Raji (cell line): Measurements from ENCODE around the gene GCSH.

Experiments
- POLR2A ChIP-seq: IDR thresholded peaks from 2 replicates; pipeline ENCODE4 v1.6.1; 2011; ENCODE audit warnings: low read depth, low read length, control low read depth; ENCODE audit not compliant: insufficient read depth

Gene GCSH

GRCh38 chr16:81117436-81117835, 21.2 kb upstream of the GCSH start:
- no peak for TF ChIP-seq POLR2A

- no peak for TF ChIP-seq POLR2A
These were observed 20.1 kb upstream of the GCSH start for GRCh38 chr16:81116285-81116684.

DNA sequence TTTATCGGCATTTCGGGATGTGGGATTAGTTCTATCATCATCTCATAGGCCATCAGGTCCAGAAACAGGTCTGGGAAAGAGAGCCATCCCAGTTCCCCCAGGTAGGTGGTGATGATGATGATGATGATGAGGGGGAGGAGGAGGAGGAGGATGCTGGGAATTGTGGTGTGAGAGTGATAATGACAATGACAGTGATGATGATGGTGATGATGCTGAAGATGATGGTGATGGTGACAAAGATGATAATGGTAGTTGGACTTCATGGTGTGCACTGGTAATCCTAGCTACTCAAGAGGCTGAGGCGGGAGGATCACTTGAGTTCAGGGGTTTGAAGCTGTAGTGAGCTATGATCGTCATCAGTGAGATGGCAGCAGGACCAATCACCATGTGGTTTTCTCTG, 16.3 kb upstream of the GCSH start:
- no peak for TF ChIP-seq POLR2A

DNA sequence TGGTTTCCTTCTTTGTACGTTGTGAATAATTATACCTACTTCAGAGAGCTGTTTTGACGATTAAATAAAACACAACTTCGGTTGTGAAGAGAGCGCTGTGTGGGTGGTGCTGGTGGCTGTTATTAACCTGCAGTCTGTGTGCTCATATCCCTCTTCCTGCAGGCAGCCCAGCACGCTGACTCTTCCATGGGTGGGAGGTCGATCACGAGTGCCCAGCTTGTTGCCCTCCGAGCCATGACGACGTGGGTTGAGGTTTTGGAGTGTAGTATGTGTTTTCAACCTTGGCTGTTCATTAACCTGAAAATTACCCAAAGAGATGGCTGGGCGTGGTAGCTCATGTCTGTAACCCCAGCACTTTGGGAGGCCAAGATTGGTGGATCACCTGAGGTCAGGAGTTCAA, 11.3 kb upstream of the GCSH start:
- TF ChIP-seq POLR2A: no peak

DNA sequence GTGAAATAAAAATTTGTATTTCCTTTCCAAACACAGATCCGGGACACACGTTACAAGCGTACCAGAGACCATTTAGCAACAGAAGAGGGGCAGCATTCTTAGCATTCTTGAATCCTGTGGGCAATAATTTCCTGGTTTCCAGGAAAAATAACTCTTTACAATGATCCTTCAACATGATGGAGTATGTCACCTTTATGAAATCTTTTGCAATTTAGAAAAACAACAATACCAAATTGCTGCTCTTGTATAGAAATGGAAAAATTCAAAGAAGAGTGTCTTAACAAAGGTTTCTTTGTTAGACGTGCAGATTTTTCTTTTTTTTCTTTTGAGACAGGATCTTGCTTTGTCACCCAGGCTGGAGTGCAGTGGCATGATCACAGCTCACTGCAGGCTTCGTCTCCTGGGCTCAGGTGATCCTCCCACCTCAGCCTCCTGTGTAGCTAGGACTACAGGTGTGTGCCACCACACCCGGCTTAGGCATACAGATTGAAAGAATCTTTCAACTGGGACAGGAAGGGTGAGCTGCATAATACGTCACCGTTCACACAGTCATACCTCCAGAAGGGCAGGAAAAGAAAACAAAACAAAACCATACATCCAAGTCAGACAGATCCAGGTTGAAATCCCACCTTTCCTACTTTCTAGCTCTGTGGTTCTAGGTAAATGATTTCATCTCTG, 10.8 kb upstream of the GCSH start:
- no peak for TF ChIP-seq POLR2A

- no peak for TF ChIP-seq POLR2A
These were observed 9.8 kb upstream of the GCSH start for GRCh38 chr16:81105946-81106345.

DNA sequence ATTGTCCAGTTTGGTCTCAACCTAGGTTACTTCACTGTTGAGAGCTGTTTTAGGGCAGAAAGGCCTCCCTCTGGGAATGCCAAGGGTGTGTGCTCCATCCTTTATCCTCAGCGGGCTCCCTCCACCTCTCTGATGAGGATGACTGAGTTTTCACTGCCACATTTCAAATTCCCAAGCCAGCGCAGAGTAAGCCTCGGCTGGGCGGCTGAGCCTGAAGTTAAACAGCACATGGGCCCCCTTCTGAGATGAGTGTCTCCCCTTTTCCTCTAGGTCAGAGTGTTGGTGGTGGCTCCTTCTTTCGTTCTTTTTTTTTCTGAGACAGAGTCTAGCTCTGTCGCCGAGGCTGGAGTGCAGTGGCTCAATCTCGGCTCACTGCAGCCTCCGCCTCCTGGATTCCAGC, 5.5 kb upstream of the GCSH start:
- TF ChIP-seq POLR2A: no peak

- TF ChIP-seq POLR2A: no peak
These were observed 3.8 kb upstream of the GCSH start for GRCh38 chr16:81099958-81100357.

DNA sequence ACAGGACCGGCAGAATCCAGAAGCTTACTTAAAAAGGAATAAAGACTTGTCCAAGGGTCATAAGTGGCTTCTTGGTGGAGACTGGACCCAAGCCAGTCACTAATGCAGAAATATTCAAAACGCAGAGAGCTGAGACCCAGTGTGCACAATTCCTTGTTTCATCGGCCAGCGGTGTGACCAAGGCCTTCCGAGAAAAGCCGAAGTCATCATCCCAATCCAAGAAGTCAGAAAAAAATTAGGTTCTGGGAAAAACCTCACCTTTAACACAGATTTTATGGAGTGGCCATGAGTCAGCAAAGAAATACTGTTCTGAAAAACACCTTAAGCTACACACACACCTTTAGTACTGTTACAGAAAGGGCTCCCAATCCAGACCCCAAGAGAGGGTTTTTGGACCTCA, 1.0 kb upstream of the GCSH start:
- no peak for TF ChIP-seq POLR2A

GRCh38 chr16:81096715-81097208, 567 bp upstream of the GCSH start:
- TF ChIP-seq POLR2A: no peak

- TF ChIP-seq POLR2A: no peak
These were observed 592 bp downstream of the GCSH start for GRCh38 chr16:81095653-81095952.

DNA sequence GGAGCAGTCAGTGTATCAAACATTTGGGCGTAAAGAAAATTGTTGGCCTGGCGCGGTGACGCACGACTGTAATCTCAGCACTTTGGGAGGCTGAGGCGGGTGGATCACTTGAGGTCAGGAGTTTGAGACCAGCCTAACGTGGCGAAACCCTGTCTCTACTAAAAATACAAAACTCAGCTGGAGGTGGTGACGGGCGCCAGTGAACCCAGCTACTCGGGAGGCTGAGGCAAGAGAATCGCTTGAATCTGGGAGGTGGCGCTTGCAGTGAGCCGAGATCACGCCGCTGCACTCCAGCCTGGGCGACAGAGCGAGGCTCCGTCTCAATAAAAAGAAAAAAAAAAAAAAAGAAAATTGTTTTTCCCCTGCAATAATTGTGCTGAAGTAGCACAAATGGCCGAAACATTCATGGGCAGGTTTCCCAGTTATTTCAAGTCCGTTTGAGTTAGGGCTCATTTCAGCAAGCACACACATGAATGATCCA, 1.4 kb downstream of the GCSH start:
- no peak for TF ChIP-seq POLR2A

DNA sequence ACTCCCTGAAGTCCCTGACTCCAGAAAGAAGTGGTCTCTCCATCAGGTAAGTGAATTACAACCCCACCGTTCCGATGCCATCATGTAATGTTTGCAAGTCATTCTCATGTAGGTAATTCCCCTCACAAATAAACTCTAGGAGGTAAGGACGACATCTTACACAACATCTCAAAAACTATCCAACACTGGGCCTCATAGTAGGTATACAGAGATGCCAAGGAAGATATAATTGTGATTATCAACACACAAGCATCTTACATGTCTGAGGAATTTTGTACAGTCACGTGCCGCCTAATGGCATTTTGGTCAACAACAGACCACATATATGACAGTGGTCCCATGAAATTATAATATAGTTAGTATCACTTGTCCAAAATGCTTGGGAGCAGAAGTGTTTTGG, 7.4 kb downstream of the GCSH start:
- no peak for TF ChIP-seq POLR2A

DNA sequence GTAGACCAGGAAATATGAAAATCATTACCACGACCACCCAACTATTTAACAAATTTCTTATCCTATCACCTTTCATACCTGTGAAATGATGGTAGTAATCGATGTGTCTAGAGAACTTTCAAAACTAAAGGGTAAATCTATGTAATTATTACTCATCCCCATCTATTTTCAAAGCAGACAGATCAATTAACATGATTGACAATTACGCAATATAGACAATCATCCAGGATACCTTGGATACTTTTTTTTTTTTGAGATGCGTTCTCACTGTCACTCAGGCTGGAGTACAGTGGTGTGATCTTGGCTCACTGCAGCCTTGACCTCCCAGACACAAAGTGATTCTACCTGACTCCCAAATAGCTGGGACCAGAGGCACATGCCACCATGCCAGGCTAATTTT, 15.2 kb downstream of the GCSH start:
- no peak for TF ChIP-seq POLR2A

DNA sequence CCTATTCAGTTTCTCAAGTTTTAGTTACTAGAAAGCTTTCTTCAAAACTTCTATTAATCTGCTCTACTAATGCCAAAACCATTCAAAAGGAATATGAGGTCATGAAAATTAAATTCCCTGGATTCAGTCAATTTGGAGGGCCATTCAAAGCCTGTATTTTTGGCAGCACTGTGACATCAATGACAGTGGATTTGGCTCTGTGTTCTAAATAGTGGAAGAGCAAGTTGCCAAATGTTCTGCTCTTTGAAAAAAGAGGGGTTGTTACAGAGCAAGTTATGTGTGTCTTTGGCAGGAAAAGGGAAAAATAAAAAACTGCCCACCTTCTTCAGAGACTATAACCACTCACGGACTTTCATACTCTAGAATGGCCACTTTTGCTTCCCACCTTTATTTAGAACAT, 16.0 kb downstream of the GCSH start:
- no peak for TF ChIP-seq POLR2A

- TF ChIP-seq POLR2A: peak; percentile 73
These were observed 18.9 kb downstream of the GCSH start, which contains the start of gene C16orf46 for GRCh38 chr16:81077076-81077940. Gene C16orf46, minus strand, starts transcription at chr16:81077238. Its CDS starts 13,283 bp downstream, at chr16:81063955.

DNA sequence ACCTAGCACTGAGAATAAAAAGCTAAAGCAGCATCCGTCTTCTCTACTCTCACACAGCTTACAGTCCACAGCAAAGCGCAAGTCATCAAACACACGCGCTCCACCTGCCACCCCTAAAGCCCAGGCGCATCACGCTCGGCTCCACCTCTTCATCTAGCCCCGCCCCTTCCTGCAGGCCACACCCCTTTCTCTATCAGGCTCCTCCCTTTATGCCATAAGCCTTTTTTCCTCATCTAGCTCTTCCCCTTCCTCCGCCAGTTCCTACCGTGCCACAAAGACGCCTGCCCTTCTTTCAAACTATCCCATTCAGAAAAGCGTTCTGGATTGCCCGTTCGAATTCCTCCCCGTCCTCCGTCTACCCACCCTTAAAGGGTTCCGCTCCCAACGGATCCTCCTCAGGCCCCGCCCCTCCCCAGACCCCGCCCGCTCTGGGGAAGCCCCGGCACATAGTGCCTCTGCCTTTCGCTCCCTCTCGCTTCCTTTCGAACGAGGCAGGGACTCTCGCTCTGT, 19.6 kb downstream of the GCSH start:
- TF ChIP-seq POLR2A: peak; percentile 60
